ENCODE measurements around the gene RYR3.

The RYR3 gene

GRCh38 chr15:33311312-33311971, 675 bp downstream of the RYR3 start:
- TF ChIP-seq EZH2 (optimal IDR thresholded peaks at IDR 0.05; ENCODE audit: low read depth, low read length) (no peak), EZH2phosphoT487 (IDR thresholded peaks at IDR 0.05; ENCODE audit: low read length) (no peak), CTCF (IDR thresholded peaks at IDR 0.05; ENCODE audit: low read length) (no peak)
- Histone ChIP-seq H3K4me2 (ENCODE audit: low read depth, low read length) (no peak overlapping the region), H2AFZ (ENCODE audit: low read length) (no peak overlapping the region), H3K27ac (ENCODE audit: low read length) (no peak overlapping the region), H3K4me1 (ENCODE audit: low read length) (no peaks in the 10 kb centered on the region), H3K36me3 (replicated peaks; ENCODE audit: insufficient read depth, low read length) (no peaks in the 10 kb centered on the region), H3K27me3 (replicated peaks; ENCODE audit: insufficient read depth, low read length) (peaks cover 15% of the 10 kb centered on the region; the same call in 1 of the 2 replicates), H4K20me1 (ENCODE audit: insufficient read depth, low read length) (no peaks in the 10 kb centered on the region), H3F3A (ENCODE audit: insufficient read depth, low read length) (no peaks in the 10 kb centered on the region), H3K4me3 (ENCODE audit: low read length) (no peak overlapping the region), H3K9ac (ENCODE audit: low read length) (no peak overlapping the region), H3K9me3 (replicated peaks; ENCODE audit: insufficient read depth, low read length) (no peaks in the 10 kb centered on the region), H3K79me2 (ENCODE audit: low read length) (no peaks in the 10 kb centered on the region), H3K9me2 (replicated peaks; ENCODE audit: insufficient read depth, low read length) (no peaks in the 10 kb centered on the region)
- DNase-seq, result no peak

DNA sequence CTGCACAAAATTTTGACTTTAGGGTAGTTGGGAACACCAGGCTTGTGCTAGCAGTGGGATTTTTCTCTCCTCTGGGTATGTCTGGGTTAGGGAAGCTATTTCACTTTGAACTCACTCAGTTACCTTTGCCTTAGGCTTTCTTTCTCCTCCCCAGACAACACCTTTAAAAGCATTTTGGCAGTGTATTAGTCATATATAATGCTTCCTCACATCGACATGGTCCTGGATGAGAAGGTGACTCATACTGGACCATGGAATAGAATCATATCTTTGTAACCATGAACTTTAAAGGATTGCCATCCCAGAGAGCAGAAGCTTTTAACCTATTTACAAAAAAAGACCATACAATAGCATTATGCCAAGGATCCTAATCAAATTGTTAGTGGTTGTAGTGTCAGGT, 2.7 kb downstream of the RYR3 start:
- Histone ChIP-seq H3K27ac (ENCODE audit: low read length) (no peak overlapping the region), H4K20me1 (ENCODE audit: insufficient read depth, low read length) (no peaks in the 10 kb centered on the region), H3K79me2 (ENCODE audit: low read length) (no peaks in the 10 kb centered on the region), H3K27me3 (replicated peaks; ENCODE audit: insufficient read depth, low read length) (peaks cover 15% of the 10 kb centered on the region; the same call in 1 of the 2 replicates), H3F3A (ENCODE audit: insufficient read depth, low read length) (no peaks in the 10 kb centered on the region), H2AFZ (ENCODE audit: low read length) (no peak overlapping the region), H3K9me2 (replicated peaks; ENCODE audit: insufficient read depth, low read length) (no peaks in the 10 kb centered on the region), H3K9me3 (replicated peaks; ENCODE audit: insufficient read depth, low read length) (no peaks in the 10 kb centered on the region), H3K4me1 (ENCODE audit: low read length) (no peaks in the 10 kb centered on the region), H3K36me3 (replicated peaks; ENCODE audit: insufficient read depth, low read length) (no peaks in the 10 kb centered on the region), H3K9ac (ENCODE audit: low read length) (no peak overlapping the region), H3K4me3 (ENCODE audit: low read length) (no peak overlapping the region), H3K4me2 (ENCODE audit: low read depth, low read length) (no peak overlapping the region)
- no peak for DNase-seq
- TF ChIP-seq CTCF (IDR thresholded peaks at IDR 0.05; ENCODE audit: low read length) (no peak), EZH2phosphoT487 (IDR thresholded peaks at IDR 0.05; ENCODE audit: low read length) (no peak), EZH2 (optimal IDR thresholded peaks at IDR 0.05; ENCODE audit: low read depth, low read length) (no peak)

DNA sequence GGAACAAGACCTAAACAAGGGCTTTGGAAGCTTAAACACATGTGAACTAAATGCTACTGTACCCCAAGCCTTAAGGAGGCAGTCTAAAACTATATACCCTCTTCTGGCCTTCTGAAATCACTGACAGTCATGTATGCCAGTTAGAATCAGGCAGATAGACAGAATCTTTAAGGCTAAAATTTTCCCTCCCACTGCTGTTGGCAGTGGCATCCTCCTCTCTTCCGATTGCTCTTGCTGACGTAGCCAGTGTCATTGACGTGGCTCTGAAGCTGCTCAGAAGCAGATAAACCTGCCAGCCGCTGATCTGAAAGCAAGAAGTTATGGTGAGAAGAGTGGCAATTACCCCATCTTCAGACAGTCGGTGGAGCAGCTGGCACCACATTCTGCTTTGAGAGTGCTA, 3.3 kb downstream of the RYR3 start:
- Histone ChIP-seq H3K36me3 (replicated peaks; ENCODE audit: insufficient read depth, low read length) (no peaks in the 10 kb centered on the region), H2AFZ (ENCODE audit: low read length) (no peak overlapping the region), H3K4me3 (ENCODE audit: low read length) (no peak overlapping the region), H3K4me2 (ENCODE audit: low read depth, low read length) (no peak overlapping the region), H3K27me3 (replicated peaks; ENCODE audit: insufficient read depth, low read length) (peaks cover 15% of the 10 kb centered on the region; the same call in 1 of the 2 replicates), H3K9ac (ENCODE audit: low read length) (no peak overlapping the region), H3K27ac (ENCODE audit: low read length) (no peak overlapping the region), H3K9me3 (replicated peaks; ENCODE audit: insufficient read depth, low read length) (no peaks in the 10 kb centered on the region), H4K20me1 (ENCODE audit: insufficient read depth, low read length) (no peaks in the 10 kb centered on the region), H3F3A (ENCODE audit: insufficient read depth, low read length) (no peaks in the 10 kb centered on the region), H3K79me2 (ENCODE audit: low read length) (no peaks in the 10 kb centered on the region), H3K4me1 (ENCODE audit: low read length) (no peaks in the 10 kb centered on the region), H3K9me2 (replicated peaks; ENCODE audit: insufficient read depth, low read length) (no peaks in the 10 kb centered on the region)
- no peak for DNase-seq
- no peak for TF ChIP-seq EZH2 (optimal IDR thresholded peaks at IDR 0.05; ENCODE audit: low read depth, low read length)

- H3K79me2 ChIP-seq (ENCODE audit: low read length), result no peaks in the 10 kb centered on the region
- H3K36me3 ChIP-seq (replicated peaks; ENCODE audit: insufficient read depth, low read length), result no peaks in the 10 kb centered on the region
- no peak overlapping the region for H2AFZ ChIP-seq (ENCODE audit: low read length)
- H3K9me2 ChIP-seq (replicated peaks; ENCODE audit: insufficient read depth, low read length), result no peaks in the 10 kb centered on the region
- no peak for DNase-seq
- no peak overlapping the region for H3K4me2 ChIP-seq (ENCODE audit: low read depth, low read length)
- H3K27me3 ChIP-seq (replicated peaks; ENCODE audit: insufficient read depth, low read length), result peaks cover 15% of the 10 kb centered on the region; the same call in 1 of the 2 replicates
- TF ChIP-seq EZH2phosphoT487 (IDR thresholded peaks at IDR 0.05; ENCODE audit: low read length) (no peak), CTCF (IDR thresholded peaks at IDR 0.05; ENCODE audit: low read length) (no peak)
- no peak overlapping the region for H3K27ac ChIP-seq (ENCODE audit: low read length)
- H3K9ac ChIP-seq (ENCODE audit: low read length), result no peak overlapping the region
- H3K4me1 ChIP-seq (ENCODE audit: low read length), result no peaks in the 10 kb centered on the region
- H3F3A ChIP-seq (ENCODE audit: insufficient read depth, low read length), result no peaks in the 10 kb centered on the region
- H4K20me1 ChIP-seq (ENCODE audit: insufficient read depth, low read length), result no peaks in the 10 kb centered on the region
- no peaks in the 10 kb centered on the region for H3K9me3 ChIP-seq (replicated peaks; ENCODE audit: insufficient read depth, low read length)
- H3K4me3 ChIP-seq (ENCODE audit: low read length), result no peak overlapping the region
Observed at GRCh38 chr15:33315044-33315443, 4.3 kb downstream of the RYR3 start.
